Loucy (cell line): ENCODE data around the gene KRTAP10-11.

ENCODE experiments used
- CTCF ChIP-seq: fragments of 200-600 bp; sonication (generic); conservative IDR thresholded peaks from 2 replicates; pipeline ENCODE4 v1.5.1; 2014; ENCODE audit warnings: mild to moderate bottlenecking, antibody characterized with exemption, low read length
- EZH2phosphoT487 ChIP-seq: fragments of 200-600 bp; IDR thresholded peaks from 2 replicates; pipeline ENCODE4 v1.6.1; 2018; ENCODE audit warnings: antibody characterized with exemption, mild to moderate bottlenecking, moderate library complexity, borderline replicate concordance

GRCh38 chr21:44666401-44667320 is 20.4 kb downstream of the KRTAP10-11 start, which contains the start of gene KRTAP12-2:
- TF ChIP-seq CTCF, result no peak
- no peak for TF ChIP-seq EZH2phosphoT487
